Esophagus muscularis mucosa (tissue), 4 donors: Measurements from ENCODE around the gene PCYOX1L. TPM values are rescaled to one million over a fixed set of nuclear protein-coding genes. Genes with fewer than 3 reads are reported as not detected.

Experiments
- DNase-seq: peaks from one replicate; pipeline ENCODE4 v3.0.0-alpha.2; 2017; ENCODE audit errors: extremely low spot score
- H3K27ac ChIP-seq, 4 donors: fragments of 200-600 bp; sonication (generic); replicated peaks in 1 of 4; 1 replicate in 3 of 4; 2 replicates in 1 of 4; pipeline ENCODE4 v1.5.1; 2016 to 2019; ENCODE audit warnings: mild to moderate bottlenecking in 1 of 4
- H3K27me3 ChIP-seq, 4 donors: fragments of 200-600 bp; sonication (generic); one replicate each; pipeline versions ENCODE4 v1.5.1 to v1.6.0; 2016 to 2019
- H3K36me3 ChIP-seq, 4 donors: fragments of 200-600 bp; sonication (generic); one replicate each; pipeline ENCODE4 v1.5.1; 2016 to 2019
- H3K4me1 ChIP-seq, 4 donors: fragments of 200-600 bp; sonication (generic); one replicate each; pipeline ENCODE4 v1.5.1; 2016 to 2019
- H3K4me3 ChIP-seq, 4 donors: fragments of 200-600 bp; sonication (generic); 1 replicate in 2 of 4; 2 replicates in 2 of 4; pipeline ENCODE4 v1.5.1; 2016 to 2019; ENCODE audit warnings: mild to moderate bottlenecking in 4 of 4, moderate library complexity in 1 of 4
- H3K9me3 ChIP-seq, 4 donors: fragments of 200-600 bp; sonication (generic); 1 replicate in 3 of 4; 2 replicates in 1 of 4; pipeline ENCODE4 v1.5.1; 2016 to 2019
- EP300 ChIP-seq: sonication (generic); formaldehyde crosslinking; IDR thresholded peaks from one replicate; pipeline ENCODE4 v1.6.1; 2017; ENCODE audit warnings: antibody characterized with exemption
- POLR2A ChIP-seq: fragments of 450-650 bp; IDR thresholded peaks from one replicate; pipeline ENCODE4 v1.6.1; 2017; ENCODE audit warnings: antibody characterized with exemption, moderate library complexity, mild to moderate bottlenecking, low read depth
- POLR2AphosphoS5 ChIP-seq, 2 donors: sonication (generic); formaldehyde crosslinking; IDR thresholded peaks; one replicate each; pipeline ENCODE4 v1.6.1; 2017; ENCODE audit warnings: antibody characterized with exemption in 2 of 2
- WGBS: methylation state at CpG from one replicate; pipeline ENCODE4 v1.1.5; 2018; 5-methylcytosine and 5-hydroxymethylcytosine counted together
- intact Hi-C: fragments of 100-400 bp; cut with DNase I; formaldehyde crosslinking; loops from one replicate; pipeline ENCODE4 v1.15.1; 2023
- total RNA-seq, 4 donors: library from RNA; depleted of rRNA; stranded (reverse); fragments of >200 nt; gene quantifications; one replicate each; pipeline versions ENCODE4 v1.1.0 to v1.2.1, GENCODE V29; 2016
- TF ChIP-seq, protein P1 (sequence below), 3 experiments: fragments of 200-600 bp in 2 of 3; fragments of 450-650 bp in 1 of 3; sonication (generic) in 2 of 3; IDR thresholded peaks; one replicate each; pipeline ENCODE4 v1.5.1; 2017 to 2019; ENCODE audit warnings: antibody characterized with exemption in 3 of 3, mild to moderate bottlenecking in 2 of 3, moderate library complexity in 1 of 3

The PCYOX1L gene
- total RNA-seq, 4 donors from 2014 or later: 4.0 to 5.8 (median 4.7) TPM

DNA sequence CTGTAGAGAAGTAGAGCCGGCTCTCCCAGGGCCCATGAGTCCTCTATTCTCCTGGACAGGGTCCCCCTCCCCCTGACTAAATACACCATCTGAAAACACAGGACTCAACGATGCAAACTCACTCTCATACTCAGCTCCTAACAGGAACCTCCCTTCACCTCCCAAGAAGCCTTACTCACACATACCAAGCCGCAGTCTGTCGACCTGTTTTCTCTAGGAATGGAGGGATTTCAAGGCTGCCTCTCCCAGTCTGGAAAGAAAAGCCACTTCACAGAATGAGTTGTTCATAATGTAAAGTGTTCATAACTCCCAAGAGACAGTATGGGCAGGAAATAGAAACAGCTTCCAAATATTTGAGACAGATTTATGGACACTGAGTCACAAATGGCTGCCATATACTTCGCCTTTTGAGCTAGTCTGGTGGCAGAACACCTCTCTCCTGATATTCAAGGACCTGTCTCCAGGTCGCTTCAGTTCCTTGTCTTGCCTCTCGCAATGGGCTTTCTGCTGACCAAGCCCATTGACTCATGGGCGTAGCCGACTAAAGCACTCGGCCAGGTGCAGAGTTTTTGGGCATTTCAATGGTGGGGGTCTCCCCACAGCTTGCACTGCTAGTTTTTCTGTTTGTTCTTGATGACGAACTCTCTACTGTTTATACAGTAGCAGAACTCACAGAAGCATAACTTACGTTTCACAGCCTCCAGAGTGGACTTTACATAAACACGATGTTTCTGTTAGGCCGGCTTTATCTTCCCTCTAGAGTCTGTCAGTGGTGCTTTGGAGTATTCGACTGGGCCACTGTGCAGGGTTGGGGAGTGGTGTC lies 46.3 kb downstream of the PCYOX1L start:
- Histone ChIP-seq H3K4me3 (peak overlapping the region in 2 of 4 donors; percentile 39 to 77), H3K36me3 (peaks cover 0 to 22% (median 17%) of the 10 kb centered on the region in 4 donors), H3K9me3 (no peaks in the 10 kb centered on the region), H3K4me1 (peaks cover 14 to 45% (median 45%) of the 10 kb centered on the region in 4 donors), H3K27me3 (no peaks in the 10 kb centered on the region), H3K27ac (peak overlapping the region; percentile 94 to 98 (median 96))
- WGBS: 69% methylated on average over 15 of the region's 15 CpGs
- TF ChIP-seq EP300: no peak
- no peak for TF ChIP-seq POLR2AphosphoS5 (IDR thresholded peaks at IDR 0.05)
- no peak for TF ChIP-seq POLR2A
- TF ChIP-seq, protein P1, sequence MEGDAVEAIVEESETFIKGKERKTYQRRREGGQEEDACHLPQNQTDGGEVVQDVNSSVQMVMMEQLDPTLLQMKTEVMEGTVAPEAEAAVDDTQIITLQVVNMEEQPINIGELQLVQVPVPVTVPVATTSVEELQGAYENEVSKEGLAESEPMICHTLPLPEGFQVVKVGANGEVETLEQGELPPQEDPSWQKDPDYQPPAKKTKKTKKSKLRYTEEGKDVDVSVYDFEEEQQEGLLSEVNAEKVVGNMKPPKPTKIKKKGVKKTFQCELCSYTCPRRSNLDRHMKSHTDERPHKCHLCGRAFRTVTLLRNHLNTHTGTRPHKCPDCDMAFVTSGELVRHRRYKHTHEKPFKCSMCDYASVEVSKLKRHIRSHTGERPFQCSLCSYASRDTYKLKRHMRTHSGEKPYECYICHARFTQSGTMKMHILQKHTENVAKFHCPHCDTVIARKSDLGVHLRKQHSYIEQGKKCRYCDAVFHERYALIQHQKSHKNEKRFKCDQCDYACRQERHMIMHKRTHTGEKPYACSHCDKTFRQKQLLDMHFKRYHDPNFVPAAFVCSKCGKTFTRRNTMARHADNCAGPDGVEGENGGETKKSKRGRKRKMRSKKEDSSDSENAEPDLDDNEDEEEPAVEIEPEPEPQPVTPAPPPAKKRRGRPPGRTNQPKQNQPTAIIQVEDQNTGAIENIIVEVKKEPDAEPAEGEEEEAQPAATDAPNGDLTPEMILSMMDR (IDR thresholded peaks at IDR 0.05): no peak
- intact Hi-C loops: loop anchor here (2.0 kb wide), 1 partner anchor 17 kb away; no protein-coding TSS in a partner anchor
- no peak for DNase-seq

DNA sequence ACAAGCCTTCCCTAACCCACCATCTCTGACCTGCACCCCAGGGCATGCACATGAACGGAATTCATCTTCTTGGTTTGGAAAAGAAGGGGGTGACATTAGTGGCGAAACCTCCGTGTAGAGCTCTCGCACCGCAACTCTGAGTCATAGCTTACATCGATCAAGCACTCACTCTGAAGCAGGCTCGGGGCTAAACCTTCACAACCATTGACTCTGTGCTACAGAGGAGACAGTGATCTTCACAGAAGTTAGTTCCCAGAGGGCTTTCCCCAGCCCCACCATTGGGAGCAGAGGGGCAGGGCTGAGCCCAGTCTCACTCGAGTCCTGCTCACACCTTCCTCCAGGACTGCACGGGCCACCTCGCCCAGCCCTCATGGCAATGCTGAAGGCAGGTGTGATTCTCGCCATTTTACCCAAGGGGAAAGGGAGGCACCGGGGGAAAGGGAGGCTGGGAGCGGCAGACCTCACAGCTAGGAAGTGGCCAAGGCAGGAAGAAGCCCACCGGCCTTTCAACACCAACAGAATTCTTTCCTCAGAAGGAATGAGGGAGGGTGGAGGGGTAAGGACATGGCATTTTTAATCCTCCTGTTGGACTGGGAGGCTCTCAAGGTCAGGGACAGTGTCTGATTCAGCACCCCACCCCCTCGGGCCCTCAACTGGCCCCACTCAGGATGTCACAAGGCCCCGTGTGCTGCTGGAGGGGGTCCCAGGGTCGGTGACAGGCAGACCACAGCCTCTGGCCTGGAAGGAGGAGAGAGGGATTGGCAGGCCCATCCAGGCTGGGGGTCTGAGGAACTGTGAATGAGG lies 47.1 kb downstream of the PCYOX1L start:
- WGBS: 40% methylated on average over 16 of the region's 17 CpGs
- no peaks in the 10 kb centered on the region for H3K9me3 ChIP-seq
- TF ChIP-seq, protein P1 (IDR thresholded peaks at IDR 0.05): no peak
- TF ChIP-seq POLR2AphosphoS5 (IDR thresholded peaks at IDR 0.05) (peak; percentile 31 to 67), EP300 (no peak)
- peaks cover 0 to 30% (median 24%) of the 10 kb centered on the region in 4 donors for H3K36me3 ChIP-seq
- H3K4me3 ChIP-seq: peak overlapping the region; percentile 39 to 77 (median 66)
- peaks cover 14 to 40% (median 40%) of the 10 kb centered on the region in 4 donors for H3K4me1 ChIP-seq
- H3K27me3 ChIP-seq: no peaks in the 10 kb centered on the region
- no peak for DNase-seq
- intact Hi-C loops: loop anchor here (2.0 kb wide), 1 partner anchor 18 kb away; no protein-coding TSS in a partner anchor
- peak overlapping the region; percentile 94 to 98 (median 96) for H3K27ac ChIP-seq

DNA sequence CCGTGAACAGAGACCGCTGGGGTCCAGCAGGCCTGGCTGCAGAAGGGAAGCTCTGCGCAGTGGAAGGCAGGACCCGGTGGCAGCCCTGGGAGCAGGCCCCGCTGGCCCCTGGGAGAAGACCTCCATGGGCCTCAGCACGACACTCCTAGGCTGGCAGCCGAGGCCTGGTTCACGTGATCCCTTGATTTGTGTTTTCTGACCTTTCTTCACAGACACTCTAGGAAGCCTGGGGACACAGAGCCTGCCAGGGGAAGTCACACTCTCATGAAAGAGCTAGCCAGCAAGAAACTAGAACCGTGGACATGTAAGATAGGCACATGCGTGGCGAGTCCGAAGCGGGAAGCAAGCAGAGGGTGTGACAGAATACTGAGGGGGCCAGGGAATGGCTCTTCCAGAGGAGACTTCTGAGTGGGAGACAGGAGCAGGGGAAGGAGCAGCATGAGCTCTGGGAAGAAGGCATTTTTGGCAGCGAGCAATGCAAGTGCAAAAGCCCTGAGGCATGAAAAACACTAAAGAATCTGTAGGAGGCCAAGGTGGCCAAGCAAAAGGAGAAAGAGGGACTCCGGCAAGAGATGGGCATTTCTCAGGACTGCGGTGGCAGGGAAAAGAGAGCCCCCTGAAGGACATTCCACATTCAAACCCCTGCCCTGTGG lies 47.8 kb downstream of the PCYOX1L start:
- Histone ChIP-seq H3K27me3 (no peaks in the 10 kb centered on the region), H3K9me3 (no peaks in the 10 kb centered on the region), H3K27ac (peak overlapping the region; percentile 94 to 98 (median 96)), H3K4me1 (peaks cover 14 to 33% (median 32%) of the 10 kb centered on the region in 4 donors), H3K36me3 (peaks cover 0 to 37% (median 31%) of the 10 kb centered on the region in 4 donors), H3K4me3 (peak overlapping the region; percentile 39 to 77 (median 66))
- TF ChIP-seq POLR2AphosphoS5 (IDR thresholded peaks at IDR 0.05) (peak in 1 of 2 donors; percentile 37), EP300 (no peak)
- no peak for DNase-seq
- intact Hi-C loops: loop anchor here (2.0 kb wide), 1 partner anchor 19 kb away; no protein-coding TSS in a partner anchor
- 57% methylated on average over 14 of the region's 16 CpGs for WGBS

DNA sequence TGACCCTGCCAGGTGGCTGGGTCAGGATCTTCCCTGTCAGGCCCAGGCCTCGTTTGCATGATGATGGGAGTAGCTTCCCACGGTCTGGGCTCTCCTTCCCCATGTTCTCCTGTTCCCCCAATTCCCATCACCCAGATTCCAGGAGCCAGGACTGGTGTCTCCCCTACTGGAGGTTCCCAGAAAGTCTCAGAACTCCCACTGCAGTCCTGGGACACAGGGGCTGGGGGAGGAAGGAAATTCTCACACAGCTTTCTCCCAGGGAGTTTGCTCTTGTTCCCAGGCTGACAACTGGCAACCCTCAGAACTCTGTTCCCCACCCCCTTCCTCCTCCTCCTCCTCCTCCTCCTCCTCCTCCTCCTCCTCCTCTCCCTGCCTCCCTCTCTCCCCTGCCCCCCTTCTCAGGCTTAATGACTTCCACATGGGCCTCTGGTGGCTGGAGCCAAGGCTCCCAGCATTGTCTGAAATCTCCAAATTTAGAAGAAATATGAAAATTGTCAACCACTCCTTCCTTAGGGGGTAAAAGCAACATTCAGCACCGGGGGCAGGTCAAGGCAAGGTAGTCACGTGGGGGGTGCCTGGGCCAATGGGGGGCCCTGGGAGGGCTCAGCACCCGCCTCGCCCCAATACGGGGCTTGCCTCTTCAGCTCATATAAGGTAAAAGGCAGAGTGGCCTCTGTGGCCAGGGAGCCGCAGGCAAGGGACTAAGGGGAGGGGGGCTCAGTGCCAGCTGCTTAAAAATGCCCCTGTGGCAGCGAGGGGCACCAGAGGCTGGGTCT lies 48.5 kb downstream of the PCYOX1L start:
- DNase-seq: no peak
- Histone ChIP-seq H3K4me1 (peaks cover 14 to 29% (median 28%) of the 10 kb centered on the region in 4 donors), H3K27ac (peak overlapping the region; percentile 94 to 98 (median 96)), H3K9me3 (no peaks in the 10 kb centered on the region), H3K36me3 (peaks cover 0 to 45% (median 38%) of the 10 kb centered on the region in 4 donors), H3K4me3 (peak overlapping the region; percentile 62 to 77 (median 68)), H3K27me3 (no peaks in the 10 kb centered on the region)
- TF ChIP-seq POLR2AphosphoS5 (IDR thresholded peaks at IDR 0.05): peak; percentile 95 to 98
- TF ChIP-seq EP300: peak; percentile 5
- TF ChIP-seq POLR2A: no peak
- TF ChIP-seq, protein P1 (IDR thresholded peaks at IDR 0.05): peak in 2 of 3 experiments; percentile 17 to 20
- intact Hi-C loops: no loop called here
- WGBS: 26% methylated on average over 8 of the region's 9 CpGs
